GM10266 (cell line): Measurements from ENCODE around the gene PDE1C.

Source experiments
- DNase-seq: peaks from one replicate; pipeline ENCODE4 v3.0.0; 2012; ENCODE audit errors: extremely low spot score
- CTCF ChIP-seq: IDR thresholded peaks from 2 replicates; pipeline ENCODE4 v1.5.1; 2012; ENCODE audit warnings: mild to moderate bottlenecking, low read depth; ENCODE audit not compliant: control insufficient read depth, insufficient read depth; ENCODE audit errors: missing control alignments

The PDE1C gene

DNA sequence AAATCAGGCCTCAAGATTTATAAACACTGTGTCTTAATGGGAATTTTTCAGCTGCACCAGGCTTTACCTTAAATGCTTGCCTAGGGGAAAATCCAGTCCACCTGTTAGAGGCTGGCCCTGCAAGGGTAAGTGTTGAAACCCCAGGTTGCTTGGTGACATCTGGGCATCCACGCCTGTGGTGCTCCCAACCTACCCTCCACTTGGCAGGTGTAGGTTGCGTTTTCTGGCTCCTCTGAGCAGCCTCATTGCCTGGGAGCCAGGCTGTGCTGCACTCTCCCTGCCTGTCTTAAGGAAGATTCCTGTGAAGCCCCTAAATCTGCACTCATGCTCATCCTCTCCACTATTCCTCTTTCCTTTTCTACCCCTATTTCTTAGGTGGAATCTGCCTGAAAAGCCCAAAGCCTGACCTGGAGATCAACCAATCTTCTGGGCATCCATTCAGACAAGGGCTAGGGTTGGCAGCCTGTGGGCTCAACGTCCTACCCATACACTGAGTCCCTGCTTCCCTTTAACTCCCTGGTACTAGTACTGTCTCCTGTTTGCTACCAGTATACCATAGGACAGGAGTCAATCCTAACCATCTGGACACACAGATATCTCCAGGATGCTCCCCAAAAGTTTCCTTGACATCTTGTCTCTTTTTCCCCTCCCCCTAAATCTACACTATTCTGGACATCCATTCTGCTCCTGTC lies 150.4 kb downstream of the PDE1C start:
- TF ChIP-seq CTCF: no peak
- no peak for DNase-seq

DNA sequence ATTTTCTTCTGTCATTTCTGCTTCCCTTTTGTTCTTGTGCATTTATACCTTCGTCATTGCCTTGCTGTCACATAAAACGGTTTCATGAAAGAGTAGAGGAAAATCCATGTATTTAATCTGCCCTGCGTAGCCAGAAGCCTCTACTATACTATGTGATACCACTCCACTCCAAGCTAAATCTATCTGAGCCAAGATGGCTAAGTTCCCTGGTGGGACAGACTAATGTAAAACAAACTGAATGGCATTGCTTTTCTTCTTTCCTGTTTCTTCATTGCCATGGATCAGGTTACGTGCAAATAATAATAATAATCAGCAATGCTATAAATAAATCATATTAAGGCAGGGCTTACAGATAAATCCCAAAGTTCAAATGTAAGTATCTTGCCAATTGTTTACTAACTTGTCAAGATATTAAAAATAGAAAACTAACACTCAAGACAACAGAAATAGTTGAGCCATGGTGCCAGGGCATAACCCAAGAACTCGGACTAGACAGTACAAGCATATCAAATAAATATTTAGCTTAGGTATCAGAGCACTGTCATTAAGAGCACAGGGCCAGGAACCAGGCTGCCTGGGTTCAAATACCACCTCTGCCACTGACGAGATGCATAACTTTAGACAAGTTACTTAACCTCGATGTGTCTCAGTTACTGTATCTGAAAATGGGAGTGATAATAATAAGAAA lies 151.4 kb downstream of the PDE1C start:
- DNase-seq: no peak
- TF ChIP-seq CTCF: no peak

DNA sequence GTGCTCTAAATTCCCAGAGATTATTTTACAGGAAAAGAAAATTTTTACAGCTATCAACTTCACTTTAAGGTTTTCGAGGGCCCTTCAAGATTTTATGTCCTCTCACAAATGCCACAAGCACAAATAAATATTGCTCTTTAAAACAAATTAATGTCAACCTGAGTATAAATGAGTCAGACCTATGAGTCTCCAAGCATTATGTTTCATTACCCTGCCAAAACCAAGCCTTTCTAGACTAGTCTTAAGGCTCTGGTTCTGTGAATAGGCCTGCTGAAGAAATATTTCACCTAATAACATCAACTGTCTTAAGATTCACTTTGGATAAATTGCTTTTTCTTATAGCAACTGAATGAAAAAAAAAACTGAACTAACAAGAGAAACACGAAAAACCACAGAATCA lies 153.0 kb downstream of the PDE1C start:
- no peak for TF ChIP-seq CTCF
- DNase-seq: no peak

GRCh38 chr7:31910191-31910590 lies 160.0 kb downstream of the PDE1C start:
- no peak for TF ChIP-seq CTCF

GRCh38 chr7:31906479-31907171 lies 163.6 kb downstream of the PDE1C start:
- TF ChIP-seq CTCF: no peak
- no peak for DNase-seq

More at GRCh38 chr7:31910191-31910590, 160.0 kb downstream of the PDE1C start:
- DNase-seq: no peak

GRCh38 chr7:31903962-31904361 lies 166.2 kb downstream of the PDE1C start:
- TF ChIP-seq CTCF: no peak
- DNase-seq: no peak
